ENCODE data around the gene TTLL8.

Gene TTLL8

DNA sequence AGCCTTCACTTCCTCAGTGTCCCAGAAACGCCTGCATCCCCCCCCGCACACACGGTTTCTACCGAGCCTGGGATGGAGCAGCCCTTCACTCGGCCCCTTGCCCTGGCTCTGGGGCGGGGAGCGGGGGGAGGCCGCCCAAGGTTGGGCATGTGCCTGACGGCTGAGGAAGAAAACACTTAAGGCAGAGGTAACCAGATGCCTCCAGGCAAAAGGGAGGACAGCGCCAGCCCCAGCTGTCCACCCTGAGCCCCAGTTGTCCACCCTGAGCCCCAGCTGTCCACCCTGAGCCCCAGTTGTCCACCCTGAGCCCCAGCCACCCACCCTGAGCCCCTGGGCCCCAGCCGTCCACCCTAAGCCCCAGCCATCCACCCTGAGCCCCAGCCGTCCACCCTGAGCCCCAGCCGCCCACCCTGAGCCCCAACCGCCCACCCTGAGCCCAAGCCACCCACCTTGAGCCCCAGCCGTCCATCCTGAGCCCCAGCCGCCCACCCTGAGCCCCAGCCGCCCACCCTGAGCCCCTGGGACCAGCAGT is 3.8 kb upstream of the TTLL8 start:
- DNase-seq (ENCODE audit: low spot score): no peak

DNA sequence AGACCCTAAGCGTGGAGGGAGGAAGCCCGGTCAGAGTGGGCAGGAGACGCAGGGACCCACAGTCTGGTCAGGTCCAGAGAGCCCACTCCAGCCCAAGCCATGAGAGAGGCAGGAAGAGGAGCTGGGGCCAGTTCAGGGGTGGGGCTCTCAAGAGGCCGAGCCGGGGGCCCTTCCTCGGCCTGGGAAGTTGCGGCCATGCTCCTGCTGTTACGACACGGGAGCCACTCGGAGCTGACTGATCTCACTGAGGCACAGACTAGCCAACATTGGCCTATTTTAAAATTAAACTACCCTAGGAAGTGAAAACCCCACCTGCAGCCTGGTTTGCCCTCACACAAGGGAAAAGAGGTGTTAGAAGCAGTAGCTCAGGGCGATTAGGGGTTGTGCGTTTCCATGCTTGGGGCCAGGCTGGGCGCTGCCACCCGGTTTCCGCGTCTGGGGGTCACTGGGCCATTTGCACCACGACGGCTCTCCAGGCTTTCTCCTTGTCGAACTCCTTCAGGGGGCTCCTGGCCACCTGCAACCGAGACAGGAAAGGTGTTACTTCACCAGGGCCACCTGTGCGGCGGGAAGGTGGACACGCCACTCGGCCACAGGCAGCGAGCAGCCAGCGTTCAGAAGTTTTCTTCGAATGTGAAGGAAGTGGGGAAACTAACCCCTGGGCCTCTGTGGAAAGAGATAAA is 3.2 kb upstream of the TTLL8 start:
- no peak for DNase-seq (ENCODE audit: low spot score)

DNA sequence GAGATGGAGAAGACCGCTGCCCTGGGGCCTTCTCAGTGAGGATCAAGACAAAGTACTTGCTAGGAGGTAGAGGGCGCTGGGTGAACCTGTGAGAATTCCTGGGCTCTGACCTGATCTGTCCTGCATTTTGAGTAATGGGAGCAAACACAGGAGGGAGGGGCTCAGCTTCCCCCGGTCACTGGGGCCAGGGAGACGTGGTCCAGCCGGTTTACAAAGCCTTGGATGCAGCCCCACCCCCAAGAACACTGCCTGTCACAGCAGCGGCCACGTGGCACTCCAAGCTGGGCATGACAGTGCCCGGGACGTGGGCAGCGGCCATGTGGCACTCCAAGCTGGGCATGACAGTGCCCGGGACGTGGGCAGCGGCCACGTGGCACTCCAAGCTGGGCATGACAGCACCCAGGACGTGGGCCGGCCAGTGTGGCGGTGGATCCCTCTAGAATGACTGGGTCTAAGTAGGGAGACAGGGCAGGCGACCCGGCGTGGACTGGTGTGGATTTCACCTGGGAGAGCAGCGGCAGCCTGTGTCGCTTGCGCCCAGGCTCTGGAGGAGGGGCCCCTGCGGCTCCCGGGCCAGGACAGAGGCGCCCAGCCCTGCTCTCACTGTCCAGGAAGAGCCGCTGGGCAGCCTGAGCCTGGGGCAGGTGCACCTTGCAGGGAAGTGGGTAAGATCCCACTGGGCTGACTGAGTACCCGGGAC is 2.5 kb upstream of the TTLL8 start:
- DNase-seq (ENCODE audit: low spot score): no peak

DNA sequence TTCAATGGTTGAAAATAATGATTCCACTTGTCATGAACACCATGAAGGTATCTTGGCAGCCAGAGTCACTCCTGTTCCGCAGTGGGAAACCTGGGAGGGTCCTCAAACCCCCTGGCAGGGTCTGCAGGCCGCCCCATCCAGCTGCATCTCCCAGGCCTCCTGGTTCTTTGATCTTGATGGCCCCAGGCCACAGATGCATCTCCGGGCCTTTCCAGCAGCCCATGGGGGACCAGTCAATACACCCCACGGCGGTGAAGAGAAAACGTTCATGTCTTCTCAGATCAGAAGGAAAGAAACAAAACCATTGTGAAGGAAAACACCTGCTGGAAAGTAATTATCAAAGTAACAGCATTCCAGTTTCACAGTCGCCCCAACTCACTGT is 1.8 kb upstream of the TTLL8 start:
- no peak for DNase-seq (ENCODE audit: low spot score)

DNA sequence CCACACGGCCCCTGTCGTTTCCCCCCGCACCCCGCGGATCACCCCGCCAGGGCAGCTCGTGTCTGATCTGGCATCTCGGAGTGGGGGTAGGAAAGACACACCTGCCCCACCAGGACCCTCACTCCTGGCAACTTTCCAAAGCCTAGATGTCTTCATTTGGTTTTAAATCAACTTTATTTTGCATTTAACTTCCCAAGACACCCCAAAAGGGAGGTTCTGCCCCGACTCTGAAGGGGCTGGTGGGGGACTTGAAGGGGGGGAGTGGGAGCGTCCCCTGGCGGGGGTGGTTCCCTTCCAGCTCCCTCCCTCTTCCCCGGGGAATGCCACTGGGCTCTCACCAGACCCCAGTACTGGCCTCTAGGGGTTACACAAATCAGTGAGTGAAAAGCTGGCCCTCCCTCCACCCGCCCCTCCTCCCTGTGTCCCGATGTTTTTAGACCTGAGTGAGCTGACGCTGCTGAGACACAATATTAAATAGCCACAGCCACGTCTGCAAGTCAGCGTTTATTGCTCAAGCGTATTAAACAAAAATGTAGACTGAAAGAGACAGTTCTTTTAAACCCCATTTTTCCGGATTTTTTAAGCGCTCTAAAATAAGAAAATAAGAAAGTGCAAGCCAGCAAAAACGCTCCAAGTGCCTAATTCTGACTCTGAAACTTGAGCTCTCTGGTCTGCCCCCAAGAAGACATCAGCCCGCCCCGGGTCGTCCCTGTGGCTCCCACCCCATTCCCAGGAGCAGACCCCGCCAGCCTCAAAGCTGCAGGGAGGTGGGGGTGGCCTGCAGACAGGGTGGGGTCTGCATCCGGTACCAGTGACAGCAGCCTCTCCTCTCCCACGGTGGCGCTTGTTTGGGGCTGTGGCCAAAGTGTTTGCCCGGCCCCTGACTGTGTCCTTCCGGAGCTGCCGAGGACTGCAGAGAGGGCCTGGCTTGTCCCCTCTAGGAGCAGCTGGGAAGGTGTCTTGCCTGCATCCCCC is 1.1 kb upstream of the TTLL8 start:
- DNase-seq (ENCODE audit: low spot score): peak; percentile 62

DNA sequence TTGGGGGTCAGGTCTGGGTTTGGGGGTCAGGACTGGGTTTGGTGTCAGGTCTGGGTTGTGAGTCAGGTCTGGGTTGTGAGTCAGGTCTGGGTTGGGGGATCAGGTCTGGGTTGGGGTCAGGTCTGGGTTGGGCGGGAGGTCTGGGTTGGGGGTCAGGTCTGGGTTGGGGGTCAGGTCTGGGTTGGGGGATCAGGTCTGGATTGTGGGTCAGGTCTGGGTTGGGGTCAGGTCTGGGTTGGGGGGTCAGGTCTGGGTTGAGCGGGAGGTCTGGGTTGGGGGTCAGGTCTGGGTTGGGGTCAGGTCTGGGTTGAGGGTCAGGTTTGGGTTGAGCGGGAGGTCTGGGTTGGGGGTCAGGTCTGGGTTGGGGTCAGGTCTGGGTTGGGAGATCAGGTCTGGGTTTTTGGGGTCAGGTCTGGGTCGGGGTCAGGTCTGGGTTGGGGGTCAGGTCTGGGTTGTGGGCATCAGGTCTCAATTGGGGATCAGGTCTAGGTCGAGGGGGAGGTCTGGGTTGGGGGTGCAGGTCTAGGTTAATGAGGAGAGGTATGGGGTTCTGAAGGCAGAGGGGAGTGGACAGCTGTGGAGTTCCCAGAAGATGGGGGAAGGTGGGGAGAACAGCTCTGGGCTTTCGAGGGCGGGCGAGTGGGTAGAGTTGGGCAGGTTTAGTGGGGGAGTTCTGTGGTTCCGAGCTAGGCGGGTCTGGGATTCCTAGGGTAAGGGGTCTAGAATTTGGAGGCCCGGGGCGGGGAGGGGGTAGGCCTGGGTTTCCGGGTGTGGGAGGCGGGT is 629 bp downstream of the TTLL8 start:
- DNase-seq (ENCODE audit: low spot score): no peak

DNA sequence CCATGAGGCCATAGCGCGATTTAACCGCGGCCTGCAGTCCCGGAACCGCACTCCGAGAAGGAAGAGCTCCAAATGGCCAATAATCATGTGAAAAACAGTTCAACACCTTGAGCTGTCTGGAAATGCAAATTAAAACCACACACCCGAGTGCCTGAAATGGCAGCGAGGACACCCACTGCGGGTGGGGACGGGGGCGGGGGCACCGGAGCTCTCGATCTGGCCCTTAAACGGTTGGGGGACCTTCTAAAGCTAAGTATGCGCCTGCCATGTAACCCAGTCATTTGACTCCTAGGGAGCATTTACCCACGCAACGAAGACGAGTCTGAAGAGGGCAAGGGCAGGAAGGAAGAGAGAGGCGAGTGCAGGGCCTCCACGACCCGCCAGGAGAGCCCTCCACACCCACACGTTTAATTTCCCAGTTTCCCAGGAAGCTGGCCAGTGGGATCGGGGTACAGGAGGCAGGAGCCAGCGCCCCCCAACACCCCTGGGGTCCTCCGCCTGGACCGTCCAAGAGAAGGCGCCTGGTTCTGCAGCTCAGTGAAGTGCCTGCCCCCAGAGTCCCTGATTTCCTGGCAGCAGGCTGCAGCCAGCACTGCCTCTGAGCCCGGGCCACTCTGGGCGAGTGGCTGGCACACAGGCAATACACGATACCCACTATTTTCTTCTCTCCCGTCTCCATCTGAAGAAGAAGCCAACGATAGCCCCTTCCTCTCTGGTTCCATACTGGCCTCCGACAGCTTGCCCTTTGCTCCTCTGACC is 1.7 kb downstream of the TTLL8 start:
- no peak for DNase-seq (ENCODE audit: low spot score)

DNA sequence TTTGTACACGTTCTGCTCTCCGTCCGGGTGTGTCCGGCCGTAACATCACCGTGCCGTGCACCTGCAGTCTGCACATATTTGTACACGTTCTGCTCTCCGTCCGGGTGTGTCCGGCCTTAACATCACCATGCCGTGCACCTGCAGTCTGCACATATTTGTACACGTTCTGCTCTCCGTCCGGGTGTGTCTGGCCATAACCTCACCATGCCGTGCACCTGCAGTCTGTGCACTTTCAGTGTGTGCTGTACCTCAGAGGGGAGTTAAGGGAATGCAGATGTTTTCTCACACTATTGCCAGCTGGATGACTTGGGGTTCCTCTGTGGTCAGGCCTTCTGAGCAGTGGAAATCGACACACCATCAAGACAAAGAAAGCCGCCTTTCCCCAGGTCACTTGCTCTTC is 4.2 kb downstream of the TTLL8 start:
- DNase-seq (ENCODE audit: low spot score): no peak

DNA sequence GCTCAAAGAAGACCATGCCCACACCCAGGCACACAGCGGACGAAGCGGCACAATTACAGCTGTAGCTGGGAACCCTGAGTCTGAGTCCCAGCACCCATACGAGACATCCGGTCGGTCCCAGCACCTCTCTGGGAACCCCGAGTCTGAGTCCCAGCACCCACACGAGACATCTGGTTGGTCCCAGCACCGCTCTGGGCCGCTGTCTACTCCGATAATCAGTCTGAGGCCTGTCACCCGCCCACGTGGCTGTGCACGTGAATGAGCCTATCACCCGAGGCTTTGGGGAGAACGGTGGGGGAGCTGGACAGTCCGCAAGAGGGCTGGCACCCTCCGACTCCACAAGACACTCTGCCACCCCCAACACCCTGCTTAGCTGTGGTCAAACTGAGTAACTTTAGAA is 6.2 kb downstream of the TTLL8 start:
- no peak for DNase-seq (ENCODE audit: low spot score)

DNA sequence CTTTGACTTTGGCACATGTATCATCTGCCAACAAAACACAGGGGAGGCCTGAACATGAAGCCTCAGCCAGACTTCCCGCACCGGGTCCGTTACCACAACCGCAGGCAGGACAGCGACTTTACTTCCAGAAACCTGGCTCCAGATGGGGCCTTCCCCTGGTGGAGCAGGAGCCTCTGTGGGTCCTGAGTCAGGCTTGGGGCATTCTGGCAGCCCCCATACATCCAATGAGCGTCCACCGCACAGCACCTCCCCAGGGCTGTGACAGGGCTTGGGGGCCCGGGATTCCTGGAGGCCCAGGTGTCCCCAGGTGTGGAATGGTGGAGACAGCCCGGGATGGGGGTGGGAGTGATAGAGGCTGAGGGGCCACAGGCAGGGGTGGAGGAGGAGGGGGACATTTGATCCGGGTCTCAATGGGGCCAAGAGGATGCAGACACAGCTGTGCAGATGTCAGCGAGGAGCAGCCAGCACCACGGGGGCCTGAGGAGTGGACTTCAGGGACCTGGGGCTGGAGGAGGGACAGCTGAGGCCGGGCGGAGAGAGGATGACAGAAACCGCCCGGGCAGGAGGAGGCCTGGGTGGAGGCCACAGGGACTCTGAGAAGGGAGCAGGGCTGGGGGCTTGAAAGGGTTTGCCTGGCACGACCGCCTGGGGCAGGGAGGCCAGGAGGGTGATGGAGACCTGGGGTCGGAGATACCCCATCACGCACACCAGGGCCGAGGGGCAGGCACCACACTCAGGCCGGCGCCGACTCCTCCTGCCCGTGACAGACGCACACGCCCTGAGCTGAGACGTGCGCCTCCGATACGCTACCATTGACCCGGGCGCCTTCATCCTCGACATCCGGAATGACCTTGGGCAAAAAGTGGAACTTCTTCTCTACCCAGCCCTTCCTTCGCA is 8.6 kb downstream of the TTLL8 start:
- DNase-seq (ENCODE audit: low spot score): no peak

DNA sequence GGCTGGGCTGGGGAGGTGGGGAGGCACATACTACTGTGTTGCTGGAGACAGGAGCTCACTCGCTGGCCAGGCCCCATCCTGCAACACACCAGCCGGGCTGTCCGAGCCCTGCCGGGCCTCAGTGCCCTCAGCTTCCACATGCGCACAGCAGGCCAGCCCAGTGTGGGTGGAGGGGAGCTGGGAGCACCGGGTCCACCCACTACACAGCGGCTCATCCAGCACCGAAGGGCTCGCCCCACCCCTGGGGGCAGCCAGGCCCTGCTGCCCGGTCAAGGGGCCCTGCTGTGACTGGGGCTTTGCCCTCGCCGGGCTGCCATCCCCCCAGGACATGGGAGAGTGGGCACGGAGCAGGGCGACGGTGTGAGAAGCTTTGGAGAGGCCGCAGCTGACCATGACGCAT is 9.3 kb downstream of the TTLL8 start:
- DNase-seq (ENCODE audit: low spot score): no peak

DNA sequence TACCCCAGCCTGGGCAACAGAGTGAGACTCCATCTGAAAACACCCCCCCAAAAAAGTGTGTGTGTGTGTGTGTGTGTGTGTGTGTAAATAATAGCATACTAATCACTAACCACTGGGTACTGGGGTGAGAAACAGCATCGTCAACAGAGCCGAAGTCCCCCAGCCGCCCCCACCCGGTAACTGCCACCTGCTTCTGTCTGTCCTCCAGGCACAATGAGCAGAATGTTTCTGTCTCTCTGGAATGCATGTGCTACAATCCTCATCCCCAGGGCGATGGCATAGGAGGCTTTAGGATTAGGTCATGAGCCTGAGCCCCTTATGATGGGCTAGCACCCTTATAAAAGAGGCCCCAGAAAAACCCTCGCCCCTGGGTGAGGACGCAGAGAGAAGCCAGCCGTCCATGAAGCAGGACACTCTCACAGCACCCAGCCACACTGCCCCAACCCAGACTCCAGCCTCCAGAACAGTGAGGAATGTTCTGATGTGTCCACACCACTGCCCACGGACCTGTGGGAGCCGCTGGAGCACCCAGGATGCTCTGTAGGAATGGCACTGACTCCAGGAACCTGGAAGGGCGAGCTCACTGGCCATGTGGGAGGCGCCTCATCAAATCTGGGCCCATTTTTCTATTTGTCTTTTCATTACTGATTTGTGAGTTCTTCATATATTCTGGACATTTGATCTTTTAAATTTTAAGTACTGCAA is 9.9 kb downstream of the TTLL8 start:
- no peak for DNase-seq (ENCODE audit: low spot score)

DNA sequence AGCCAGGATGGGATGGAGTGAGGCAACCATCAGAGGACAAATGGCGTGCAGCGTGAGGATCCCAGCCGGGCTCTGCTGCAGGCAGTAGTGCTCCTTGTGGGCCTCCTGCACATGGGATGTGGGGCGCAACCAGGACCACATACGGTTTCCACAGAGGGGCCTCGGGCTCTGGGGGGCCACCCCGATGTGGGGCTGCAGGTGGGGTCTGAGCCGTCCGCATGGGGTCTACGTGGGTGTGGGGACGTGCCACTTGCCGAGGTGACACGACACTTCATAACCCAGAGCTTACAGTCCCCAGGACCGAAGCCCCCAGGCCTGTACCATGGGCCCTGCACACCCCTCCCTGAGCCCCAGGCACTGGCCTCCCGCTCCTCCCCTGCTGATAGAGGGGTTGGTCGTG is 10.8 kb downstream of the TTLL8 start:
- DNase-seq (ENCODE audit: low spot score): no peak

DNA sequence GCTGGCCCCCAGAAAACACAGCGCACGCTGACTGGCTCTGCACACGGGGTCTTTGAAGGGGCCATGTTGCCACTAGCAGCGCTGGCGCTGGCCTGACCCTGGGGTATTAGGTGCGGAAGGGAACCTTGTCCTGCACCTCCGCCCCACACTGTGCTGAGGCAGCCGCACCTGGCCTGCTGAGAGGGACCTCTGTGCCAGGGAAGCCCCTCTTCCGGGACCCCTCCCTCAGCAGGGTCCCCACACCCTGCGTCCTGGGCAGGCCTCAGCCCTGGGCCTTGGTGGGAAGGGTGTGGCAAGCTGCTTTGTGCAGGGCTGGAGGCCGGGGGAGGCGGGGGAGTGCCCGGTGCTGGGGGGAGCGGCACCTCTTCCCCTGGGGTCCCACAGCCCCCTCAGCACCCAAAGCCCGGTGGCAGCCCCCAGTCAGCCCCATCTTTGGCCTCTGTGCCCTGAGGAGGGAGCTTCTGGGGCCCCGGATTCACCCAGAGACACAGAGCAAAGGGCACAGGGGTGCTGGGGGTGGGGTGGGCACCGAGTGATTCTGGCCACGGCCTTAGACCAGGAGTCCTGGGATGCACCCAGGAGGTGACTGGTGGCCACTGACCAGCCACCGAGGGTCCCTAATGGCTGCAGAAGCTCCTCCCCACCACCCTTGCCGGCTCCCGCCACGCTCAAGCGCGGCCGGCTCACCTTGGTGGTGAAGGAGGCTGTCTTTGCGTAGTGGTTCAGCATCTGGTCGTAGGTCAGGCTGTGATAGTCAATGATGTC is 11.4 kb downstream of the TTLL8 start:
- no peak for DNase-seq (ENCODE audit: low spot score)

DNA sequence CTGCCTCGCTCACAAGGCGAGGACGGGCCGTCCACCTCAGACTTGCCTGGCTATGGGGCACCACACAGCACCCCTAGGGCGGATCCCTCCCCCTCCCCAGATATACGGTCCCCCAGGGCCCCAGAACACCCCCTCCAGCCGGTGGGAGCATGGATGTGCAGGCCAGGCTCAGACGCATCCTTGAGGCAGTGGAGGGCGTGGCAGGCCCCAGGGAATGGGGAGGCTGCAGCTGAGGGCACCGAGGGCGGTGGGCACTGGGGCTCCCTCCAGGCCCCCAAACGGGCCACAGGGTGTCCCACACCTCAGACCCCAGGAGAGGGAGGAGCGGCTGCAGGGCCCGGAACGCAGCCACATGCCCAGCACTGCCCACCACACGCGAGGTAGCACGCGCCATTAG is 12.1 kb downstream of the TTLL8 start:
- DNase-seq (ENCODE audit: low spot score): no peak

DNA sequence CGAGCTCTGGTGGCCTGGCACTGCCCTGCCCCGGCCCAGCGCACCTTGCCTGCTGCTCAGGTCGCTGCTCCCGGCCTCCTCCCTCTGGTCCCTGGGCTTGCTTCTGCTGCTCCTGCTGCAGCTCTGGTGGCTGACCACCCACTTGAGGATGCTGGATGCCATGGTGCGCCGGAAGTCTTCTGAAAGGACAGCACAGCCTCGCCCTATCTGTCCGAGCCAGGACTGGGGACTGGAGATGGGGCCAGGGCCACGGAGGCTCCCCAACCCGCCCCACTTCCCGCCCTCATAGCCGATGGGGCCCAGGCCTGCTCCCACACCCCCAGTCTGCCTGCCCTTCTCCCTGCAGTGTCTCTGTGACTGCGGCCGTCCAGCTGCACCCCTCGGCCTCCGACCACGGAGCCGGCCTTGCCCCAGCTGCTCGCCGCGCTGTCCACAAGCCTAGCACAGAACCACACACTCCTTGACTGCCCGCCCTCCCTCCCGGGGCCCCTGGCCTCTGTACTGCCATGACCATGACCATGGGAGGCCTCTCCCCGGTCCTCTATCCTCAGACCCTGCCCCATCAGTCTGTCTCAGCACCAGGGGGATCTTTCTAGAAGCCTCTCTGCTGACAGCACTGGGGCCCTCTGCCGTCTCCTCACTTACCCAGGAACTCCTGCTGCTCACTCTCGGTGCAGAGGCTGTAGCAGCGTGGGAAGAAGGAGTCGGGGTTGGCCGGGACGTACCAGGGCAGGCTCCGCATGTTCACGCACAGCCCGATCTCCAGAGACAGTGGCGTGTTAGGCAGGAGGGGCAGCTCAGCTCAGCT is 12.7 kb downstream of the TTLL8 start:
- DNase-seq (ENCODE audit: low spot score): no peak

DNA sequence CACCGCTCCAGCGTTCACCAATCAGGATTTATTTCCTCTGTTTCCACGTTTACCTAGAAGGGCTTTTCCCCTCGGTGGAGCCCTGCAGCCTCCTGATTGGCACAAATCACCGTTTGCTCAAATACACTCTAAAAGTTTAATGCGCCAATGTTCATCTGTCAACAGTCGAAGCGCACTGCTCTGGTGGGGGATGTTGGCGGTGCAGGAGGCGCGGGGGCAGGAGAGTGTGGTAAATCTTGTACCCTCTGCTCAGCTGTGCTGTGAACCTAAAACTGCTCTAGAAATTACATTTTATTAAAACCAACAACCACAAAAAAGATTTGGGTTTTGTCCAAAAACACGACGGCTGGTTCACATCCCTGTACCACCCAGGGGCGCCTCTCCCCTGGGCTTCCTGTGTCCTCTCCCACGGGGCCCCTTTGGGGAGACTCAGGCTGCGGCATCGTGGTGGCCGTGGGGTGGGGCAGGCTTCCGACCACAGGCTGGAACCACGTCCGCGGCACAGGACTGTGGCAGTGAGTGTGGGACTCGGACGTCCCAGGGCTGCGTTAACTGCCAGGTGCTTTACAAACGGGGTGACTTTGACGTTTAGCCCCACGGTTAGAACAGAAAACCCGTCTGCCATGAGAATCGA is 13.5 kb downstream of the TTLL8 start:
- DNase-seq (ENCODE audit: low spot score): no peak

Measured in AG20443 (cell line).